Coronary artery (tissue), 2 donors: ENCODE results near the gene ICA1.
A peak's percentile ranks its signal among the peaks of the same experiment; 100 is the strongest.

Experiments used
- DNase-seq: peaks from one replicate; pipeline ENCODE4 v3.0.0-alpha.2; 2017; ENCODE audit warnings: low spot score
- H3K27ac ChIP-seq, 2 donors: fragments of 200-600 bp; sonication (generic); one replicate each; pipeline ENCODE4 v1.5.1; 2016 to 2019
- H3K4me3 ChIP-seq: fragments of 200-600 bp; sonication (generic); 2 replicates; pipeline ENCODE4 v1.5.1; 2016; ENCODE audit warnings: mild to moderate bottlenecking, moderate library complexity
- TF ChIP-seq, protein P1 (sequence below): fragments of 200-600 bp; sonication (generic); IDR thresholded peaks from one replicate; pipeline ENCODE4 v1.5.1; 2019; ENCODE audit warnings: antibody characterized with exemption

Gene ICA1

GRCh38 chr7:8185926-8186683, 75.9 kb downstream of the ICA1 start:
- TF ChIP-seq, protein P1, sequence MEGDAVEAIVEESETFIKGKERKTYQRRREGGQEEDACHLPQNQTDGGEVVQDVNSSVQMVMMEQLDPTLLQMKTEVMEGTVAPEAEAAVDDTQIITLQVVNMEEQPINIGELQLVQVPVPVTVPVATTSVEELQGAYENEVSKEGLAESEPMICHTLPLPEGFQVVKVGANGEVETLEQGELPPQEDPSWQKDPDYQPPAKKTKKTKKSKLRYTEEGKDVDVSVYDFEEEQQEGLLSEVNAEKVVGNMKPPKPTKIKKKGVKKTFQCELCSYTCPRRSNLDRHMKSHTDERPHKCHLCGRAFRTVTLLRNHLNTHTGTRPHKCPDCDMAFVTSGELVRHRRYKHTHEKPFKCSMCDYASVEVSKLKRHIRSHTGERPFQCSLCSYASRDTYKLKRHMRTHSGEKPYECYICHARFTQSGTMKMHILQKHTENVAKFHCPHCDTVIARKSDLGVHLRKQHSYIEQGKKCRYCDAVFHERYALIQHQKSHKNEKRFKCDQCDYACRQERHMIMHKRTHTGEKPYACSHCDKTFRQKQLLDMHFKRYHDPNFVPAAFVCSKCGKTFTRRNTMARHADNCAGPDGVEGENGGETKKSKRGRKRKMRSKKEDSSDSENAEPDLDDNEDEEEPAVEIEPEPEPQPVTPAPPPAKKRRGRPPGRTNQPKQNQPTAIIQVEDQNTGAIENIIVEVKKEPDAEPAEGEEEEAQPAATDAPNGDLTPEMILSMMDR, result no peak
- DNase-seq, result no peak
- Histone ChIP-seq H3K4me3 (no peak overlapping the region), H3K27ac (no peak overlapping the region)

DNA sequence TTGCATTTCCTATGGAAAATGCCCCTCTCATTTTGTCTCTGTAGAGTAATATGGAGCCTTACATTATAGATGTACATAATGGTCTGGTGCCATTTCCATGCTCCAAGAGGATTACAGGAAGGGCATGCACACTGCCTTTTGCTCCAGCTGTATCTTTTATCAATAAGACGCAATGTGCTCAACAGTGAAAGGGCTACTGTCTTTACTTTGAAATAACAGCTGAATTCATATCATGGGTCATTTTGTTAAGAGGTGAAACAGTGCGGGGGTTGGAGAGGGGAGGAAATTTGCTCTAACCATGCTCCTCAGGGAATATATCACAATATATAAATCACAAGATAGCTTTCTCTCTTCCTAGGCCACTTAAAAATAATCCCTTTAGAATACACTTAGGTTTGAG, 77.7 kb downstream of the ICA1 start:
- DNase-seq, result no peak
- TF ChIP-seq, protein P1, result no peak

GRCh38 chr7:8179486-8179885, 82.5 kb downstream of the ICA1 start:
- TF ChIP-seq, protein P1, result no peak
- no peak for DNase-seq

More for the DNA sequence above, 77.7 kb downstream of the ICA1 start:
- Histone ChIP-seq H3K27ac (no peak overlapping the region), H3K4me3 (no peak overlapping the region)

DNA sequence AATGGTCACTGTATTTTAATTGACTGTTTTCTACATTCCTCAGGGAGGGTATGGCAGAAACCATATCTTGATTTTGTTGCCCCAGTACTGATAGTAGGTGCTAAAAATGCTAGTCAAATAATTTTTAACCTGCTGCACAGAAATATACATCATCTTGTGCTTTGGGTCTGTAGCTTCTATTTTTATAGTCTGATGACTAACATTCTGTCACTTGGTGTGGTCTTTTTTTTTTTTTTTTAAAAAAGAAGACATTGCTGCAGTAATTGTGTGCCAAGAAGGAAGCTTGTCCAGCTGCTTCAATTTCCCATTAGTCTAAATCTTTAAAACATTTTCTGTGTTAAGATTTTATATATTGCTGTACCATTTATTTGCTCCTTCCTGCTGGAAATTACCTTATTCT, 83.6 kb downstream of the ICA1 start:
- DNase-seq, result no peak
- H3K27ac ChIP-seq, result no peak overlapping the region

More at GRCh38 chr7:8179486-8179885, 82.5 kb downstream of the ICA1 start:
- Histone ChIP-seq H3K4me3 (no peak overlapping the region), H3K27ac (no peak overlapping the region)

DNA sequence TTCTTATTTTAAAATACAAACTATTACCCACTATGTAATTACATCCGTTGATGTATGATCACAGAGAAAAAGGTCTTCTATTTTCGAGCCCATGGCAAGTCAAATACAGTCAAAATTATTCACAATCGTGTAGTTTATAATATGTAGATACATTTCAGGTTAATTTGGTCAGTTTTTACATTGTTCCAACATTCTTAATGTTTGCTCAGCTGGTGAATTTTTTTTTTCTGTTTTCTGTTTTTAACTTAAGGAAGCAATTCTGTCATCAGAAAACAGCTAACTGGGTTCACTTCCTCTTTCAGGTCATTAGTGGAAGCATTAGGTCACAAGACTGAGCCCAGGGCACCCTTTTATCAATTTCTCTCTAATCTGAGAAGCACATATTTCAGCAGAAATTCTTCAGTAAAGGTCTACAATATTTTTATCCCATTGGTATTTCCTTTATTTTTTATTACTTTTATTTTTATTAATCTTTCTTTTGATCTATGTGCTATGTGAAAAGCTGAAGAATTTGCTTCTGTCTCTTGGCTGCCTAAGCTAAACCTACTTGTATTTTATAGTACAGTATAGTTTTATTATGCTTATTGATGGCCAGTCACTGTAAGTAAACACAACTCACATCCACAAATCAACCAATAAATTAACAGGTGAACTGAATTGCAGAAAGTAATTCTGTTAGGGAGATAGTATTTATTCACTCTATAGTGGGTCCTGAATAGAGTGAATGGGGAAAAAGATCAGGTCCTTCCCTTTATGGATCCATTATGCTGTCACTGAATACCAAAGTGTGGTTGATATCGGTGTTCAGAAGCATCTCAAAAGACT, 84.6 kb downstream of the ICA1 start:
- TF ChIP-seq, protein P1, result no peak
- peak overlapping the region in 1 of 2 donors; percentile 24 for H3K27ac ChIP-seq
- no peak for DNase-seq

More for the DNA sequence above, 83.6 kb downstream of the ICA1 start:
- TF ChIP-seq, protein P1, result no peak
- H3K4me3 ChIP-seq, result no peak overlapping the region

GRCh38 chr7:8176370-8177081, 85.4 kb downstream of the ICA1 start:
- peak overlapping the region in 1 of 2 donors; percentile 48 for H3K27ac ChIP-seq
- TF ChIP-seq, protein P1, result no peak
- no peak overlapping the region for H3K4me3 ChIP-seq
- no peak for DNase-seq

More for the DNA sequence above, 84.6 kb downstream of the ICA1 start:
- no peak overlapping the region for H3K4me3 ChIP-seq
